NT2/D1 (cell line): ENCODE results near the gene CEP41.

Experiments used
- DNase-seq: peaks from one replicate; pipeline ENCODE4 v3.0.0-alpha.2; 2011; ENCODE audit warnings: low read depth, low spot score
- H3K27me3 ChIP-seq: 2 replicates; pipeline ENCODE4 v1.6.0; 2011; ENCODE audit warnings: mild to moderate bottlenecking; ENCODE audit not compliant: insufficient read length, insufficient read depth
- H3K36me3 ChIP-seq: 2 replicates; pipeline ENCODE4 v1.6.1; 2011; ENCODE audit warnings: mild to moderate bottlenecking, low read length, mixed read lengths; ENCODE audit not compliant: insufficient read depth, insufficient read length
- H3K4me1 ChIP-seq: 2 replicates; pipeline ENCODE4 v1.5.1; 2011; ENCODE audit not compliant: insufficient read depth, insufficient read length
- H3K4me3 ChIP-seq: 2 replicates; pipeline ENCODE4 v1.5.1; 2011; ENCODE audit warnings: low read depth; ENCODE audit not compliant: insufficient read length
- H3K9ac ChIP-seq: 2 replicates; pipeline ENCODE4 v1.6.0; 2011; ENCODE audit warnings: low read depth; ENCODE audit not compliant: insufficient read length
- H3K9me3 ChIP-seq: 2 replicates; pipeline ENCODE4 v1.5.1; 2011; ENCODE audit warnings: mild to moderate bottlenecking, low read length; ENCODE audit not compliant: insufficient read depth
- SUZ12 ChIP-seq: IDR thresholded peaks from 2 replicates; pipeline ENCODE4 v1.6.1; 2011; ENCODE audit not compliant: insufficient read length, insufficient read depth; ENCODE audit errors: extremely low read depth
- YY1 ChIP-seq: IDR thresholded peaks from 2 replicates; pipeline ENCODE4 v1.6.1; 2011; ENCODE audit not compliant: insufficient read length, insufficient read depth
- ZNF274 ChIP-seq: IDR thresholded peaks from 2 replicates; pipeline ENCODE4 v1.6.1; 2011; ENCODE audit warnings: mild to moderate bottlenecking, low read depth, low read length

CEP41 gene

GRCh38 chr7:130360518-130360917 is 80.3 kb downstream of the CEP41 start:
- H3K9me3 ChIP-seq = peaks cover 26% of the 10 kb centered on the region
- TF ChIP-seq SUZ12 (no peak), YY1 (no peak), ZNF274 (no peak)
- H3K4me1 ChIP-seq = no peaks in the 10 kb centered on the region
- no peak overlapping the region for H3K4me3 ChIP-seq
- no peak for DNase-seq
- no peaks in the 10 kb centered on the region for H3K27me3 ChIP-seq
- no peaks in the 10 kb centered on the region for H3K36me3 ChIP-seq
- H3K9ac ChIP-seq = no peak overlapping the region

GRCh38 chr7:130359276-130359857 is 81.4 kb downstream of the CEP41 start:
- H3K9me3 ChIP-seq = peaks cover 26% of the 10 kb centered on the region
- no peaks in the 10 kb centered on the region for H3K4me1 ChIP-seq
- TF ChIP-seq YY1 (no peak), ZNF274 (no peak), SUZ12 (no peak)
- H3K27me3 ChIP-seq = no peaks in the 10 kb centered on the region
- H3K36me3 ChIP-seq = no peaks in the 10 kb centered on the region
- no peak overlapping the region for H3K9ac ChIP-seq
- H3K4me3 ChIP-seq = no peak overlapping the region
- no peak for DNase-seq

GRCh38 chr7:130358471-130358870 is 82.3 kb downstream of the CEP41 start:
- Histone ChIP-seq H3K9ac (no peak overlapping the region), H3K9me3 (peaks cover 26% of the 10 kb centered on the region), H3K36me3 (no peaks in the 10 kb centered on the region), H3K27me3 (no peaks in the 10 kb centered on the region), H3K4me3 (no peak overlapping the region), H3K4me1 (no peaks in the 10 kb centered on the region)
- TF ChIP-seq ZNF274 = no peak
- DNase-seq = no peak

GRCh38 chr7:130356876-130357611 is 83.8 kb downstream of the CEP41 start:
- Histone ChIP-seq H3K4me3 (no peak overlapping the region), H3K9ac (peak overlapping the region; percentile 16), H3K4me1 (peaks cover 6% of the 10 kb centered on the region)

GRCh38 chr7:130356121-130356875 is 84.5 kb downstream of the CEP41 start:
- Histone ChIP-seq H3K36me3 (no peaks in the 10 kb centered on the region), H3K4me1 (peaks cover 6% of the 10 kb centered on the region), H3K4me3 (no peak overlapping the region), H3K9me3 (peaks cover 26% of the 10 kb centered on the region), H3K27me3 (no peaks in the 10 kb centered on the region), H3K9ac (peak overlapping the region; percentile 16)
- TF ChIP-seq YY1 (no peak), ZNF274 (no peak), SUZ12 (no peak)
- peak; percentile 83 for DNase-seq

More at GRCh38 chr7:130356876-130357611, 83.8 kb downstream of the CEP41 start:
- no peak for TF ChIP-seq ZNF274
- no peak for TF ChIP-seq SUZ12
- H3K27me3 ChIP-seq = no peaks in the 10 kb centered on the region
- no peaks in the 10 kb centered on the region for H3K36me3 ChIP-seq
- H3K9me3 ChIP-seq = peaks cover 26% of the 10 kb centered on the region
- DNase-seq = no peak

- no peak for DNase-seq
- Histone ChIP-seq H3K4me1 (peaks cover 9% of the 10 kb centered on the region), H3K9ac (no peak overlapping the region), H3K36me3 (no peaks in the 10 kb centered on the region), H3K27me3 (no peaks in the 10 kb centered on the region), H3K4me3 (no peak overlapping the region), H3K9me3 (no peaks in the 10 kb centered on the region)
- no peak for TF ChIP-seq ZNF274
- TF ChIP-seq YY1 = no peak
Measured at GRCh38 chr7:130353196-130353595, 87.6 kb downstream of the CEP41 start.
